ENCODE results near the gene MSX2. TPM values are rescaled to one million over a fixed set of nuclear protein-coding genes. Genes with fewer than 3 reads are reported as not detected.

The MSX2 gene
- total RNA-seq, 1 experiment from 2014 or later = not detected

DNA sequence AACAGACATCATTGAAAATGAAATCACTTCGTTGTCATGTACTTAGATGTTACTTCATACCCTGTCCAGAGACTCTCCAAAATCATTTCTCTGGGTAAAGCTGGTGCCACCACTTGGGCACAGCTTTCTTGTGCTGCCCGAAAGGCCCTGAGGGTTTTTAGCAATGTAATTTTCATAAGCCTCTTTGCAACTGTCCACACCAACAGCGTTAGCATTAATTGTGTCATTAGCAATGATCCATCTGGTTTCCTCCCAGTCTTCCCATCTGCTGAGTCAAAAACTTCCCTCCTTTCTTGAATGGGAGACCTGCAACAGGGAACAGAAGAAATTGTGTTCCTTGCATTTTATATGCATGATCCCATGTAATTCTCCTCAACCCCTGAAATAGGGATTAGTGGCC lies 8.6 kb upstream of the MSX2 start:
- Histone ChIP-seq H3K36me3 (ENCODE audit: insufficient read depth, low read length, poor library complexity, severe bottlenecking) (no peaks in the 10 kb centered on the region), H3K27ac (ENCODE audit: low read depth, low read length, poor library complexity, severe bottlenecking) (no peak overlapping the region), H3K27me3 (replicated peaks; ENCODE audit: insufficient read depth, low read depth, low read length, poor library complexity) (peaks cover 50% of the 10 kb centered on the region), H3K9me3 (ENCODE audit: low read depth, low read length, poor library complexity, severe bottlenecking) (no peaks in the 10 kb centered on the region), H3K4me3 (ENCODE audit: low read depth, low read length, poor library complexity, severe bottlenecking) (no peak overlapping the region), H3K4me1 (ENCODE audit: insufficient read depth, low read length, poor library complexity, severe bottlenecking) (no peaks in the 10 kb centered on the region)
- TF ChIP-seq EZH2 (IDR thresholded peaks at IDR 0.05; ENCODE audit: borderline replicate concordance, low read depth, low read length, poor library complexity, severe bottlenecking) = no peak
- TF ChIP-seq, protein P1, sequence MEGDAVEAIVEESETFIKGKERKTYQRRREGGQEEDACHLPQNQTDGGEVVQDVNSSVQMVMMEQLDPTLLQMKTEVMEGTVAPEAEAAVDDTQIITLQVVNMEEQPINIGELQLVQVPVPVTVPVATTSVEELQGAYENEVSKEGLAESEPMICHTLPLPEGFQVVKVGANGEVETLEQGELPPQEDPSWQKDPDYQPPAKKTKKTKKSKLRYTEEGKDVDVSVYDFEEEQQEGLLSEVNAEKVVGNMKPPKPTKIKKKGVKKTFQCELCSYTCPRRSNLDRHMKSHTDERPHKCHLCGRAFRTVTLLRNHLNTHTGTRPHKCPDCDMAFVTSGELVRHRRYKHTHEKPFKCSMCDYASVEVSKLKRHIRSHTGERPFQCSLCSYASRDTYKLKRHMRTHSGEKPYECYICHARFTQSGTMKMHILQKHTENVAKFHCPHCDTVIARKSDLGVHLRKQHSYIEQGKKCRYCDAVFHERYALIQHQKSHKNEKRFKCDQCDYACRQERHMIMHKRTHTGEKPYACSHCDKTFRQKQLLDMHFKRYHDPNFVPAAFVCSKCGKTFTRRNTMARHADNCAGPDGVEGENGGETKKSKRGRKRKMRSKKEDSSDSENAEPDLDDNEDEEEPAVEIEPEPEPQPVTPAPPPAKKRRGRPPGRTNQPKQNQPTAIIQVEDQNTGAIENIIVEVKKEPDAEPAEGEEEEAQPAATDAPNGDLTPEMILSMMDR (conservative IDR thresholded peaks at IDR 0.05; ENCODE audit: low read depth, low read length) = no peak
- intact Hi-C loops (cut with micrococcal nuclease; ENCODE audit: unreplicated experiment) = no loop called here
- ChIA-PET CTCF (no interaction called here), POLR2A (ENCODE audit: low non-redundant PET) (no interaction called here)
- BruUV-seq (replicated peaks) = no TSS peak
- DNase-seq (ENCODE audit: low spot score) = no peak

DNA sequence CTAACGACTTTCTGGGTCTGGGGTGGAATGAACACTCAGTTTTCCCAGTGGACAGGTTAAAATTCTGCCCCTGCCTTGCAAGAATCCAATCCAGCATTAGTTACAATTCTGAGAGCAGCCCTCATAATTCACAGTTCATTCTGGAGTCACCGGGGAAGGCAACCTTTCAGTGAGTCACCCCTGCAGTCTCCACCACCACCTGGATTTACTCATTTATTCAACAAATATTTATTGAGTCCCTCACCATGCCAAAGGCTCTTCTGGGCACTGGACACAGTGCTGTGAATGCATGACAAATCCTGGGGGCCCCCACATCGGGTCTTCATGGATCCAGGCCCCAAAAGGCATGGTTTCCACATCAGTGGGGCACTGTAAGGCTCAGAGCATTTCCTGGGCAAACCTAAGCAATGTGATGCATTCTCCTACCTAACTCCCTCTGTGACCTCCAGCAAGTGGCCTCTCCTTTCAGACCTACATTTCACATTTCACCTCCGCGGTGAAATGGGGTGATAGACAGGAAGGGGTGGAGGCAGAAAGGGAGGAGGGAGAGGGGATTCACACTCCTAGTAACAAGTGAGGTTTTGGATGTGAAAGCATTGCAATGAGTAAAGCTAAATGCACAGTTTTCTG lies 6.4 kb upstream of the MSX2 start:
- Histone ChIP-seq H3K27me3 (replicated peaks; ENCODE audit: insufficient read depth, low read depth, low read length, poor library complexity) (peaks cover 72% of the 10 kb centered on the region), H3K27ac (ENCODE audit: low read depth, low read length, poor library complexity, severe bottlenecking) (no peak overlapping the region), H3K4me1 (ENCODE audit: insufficient read depth, low read length, poor library complexity, severe bottlenecking) (no peaks in the 10 kb centered on the region), H3K4me3 (ENCODE audit: low read depth, low read length, poor library complexity, severe bottlenecking) (no peak overlapping the region), H3K36me3 (ENCODE audit: insufficient read depth, low read length, poor library complexity, severe bottlenecking) (no peaks in the 10 kb centered on the region), H3K9me3 (ENCODE audit: low read depth, low read length, poor library complexity, severe bottlenecking) (no peaks in the 10 kb centered on the region)
- CTCF ChIA-PET = no interaction called here
- no TSS peak for BruUV-seq (replicated peaks)
- no peak for DNase-seq (ENCODE audit: low spot score)
- TF ChIP-seq, protein P1 (conservative IDR thresholded peaks at IDR 0.05; ENCODE audit: low read depth, low read length) = no peak
- no peak for TF ChIP-seq EZH2 (IDR thresholded peaks at IDR 0.05; ENCODE audit: borderline replicate concordance, low read depth, low read length, poor library complexity, severe bottlenecking)
- POLR2A ChIA-PET (ENCODE audit: low non-redundant PET) = no interaction called here
- intact Hi-C loops (cut with micrococcal nuclease; ENCODE audit: unreplicated experiment) = no loop called here

DNA sequence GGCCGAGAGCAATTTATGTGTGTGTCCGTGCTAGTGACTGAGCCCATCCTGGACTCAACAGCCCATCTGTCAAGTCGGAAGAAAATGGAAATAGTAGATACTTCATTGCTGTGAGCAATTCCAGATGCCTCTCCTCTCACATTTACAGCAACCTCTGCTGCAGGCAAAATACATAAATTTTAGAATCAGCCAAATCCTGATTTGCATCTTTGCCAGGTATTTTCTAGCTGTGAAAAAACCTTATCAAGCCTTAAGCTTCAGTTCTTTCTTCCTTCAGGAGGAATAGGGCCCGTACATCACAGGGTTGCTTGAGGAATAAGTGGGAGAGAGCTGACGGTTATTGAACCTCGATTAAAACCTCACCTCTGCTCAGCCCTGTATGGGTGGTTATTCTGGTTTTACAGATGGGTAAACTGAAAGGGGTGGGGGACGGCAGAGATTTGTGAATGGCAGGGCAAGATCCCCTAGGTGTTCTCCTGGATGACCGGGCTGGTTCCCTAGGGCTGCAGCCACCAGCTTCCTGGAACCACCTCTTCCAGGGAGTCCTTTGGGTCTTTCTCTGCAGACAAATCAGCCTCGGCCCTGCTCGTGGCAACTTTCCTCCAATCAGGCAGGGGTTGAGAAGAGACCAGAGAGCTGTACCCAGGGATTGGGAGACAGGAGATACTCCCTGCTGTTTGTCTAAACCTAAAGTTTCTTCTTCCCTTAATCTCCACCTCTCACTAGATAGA lies 5.3 kb upstream of the MSX2 start:
- peaks cover 79% of the 10 kb centered on the region for H3K27me3 ChIP-seq (replicated peaks; ENCODE audit: insufficient read depth, low read depth, low read length, poor library complexity)
- DNase-seq (ENCODE audit: low spot score) = no peak
- no TSS peak for BruUV-seq (replicated peaks)
- intact Hi-C loops (cut with micrococcal nuclease; ENCODE audit: unreplicated experiment) = no loop called here
- no peaks in the 10 kb centered on the region for H3K36me3 ChIP-seq (ENCODE audit: insufficient read depth, low read length, poor library complexity, severe bottlenecking)
- no peaks in the 10 kb centered on the region for H3K4me1 ChIP-seq (ENCODE audit: insufficient read depth, low read length, poor library complexity, severe bottlenecking)
- H3K27ac ChIP-seq (ENCODE audit: low read depth, low read length, poor library complexity, severe bottlenecking) = no peak overlapping the region
- H3K9me3 ChIP-seq (ENCODE audit: low read depth, low read length, poor library complexity, severe bottlenecking) = no peaks in the 10 kb centered on the region
- TF ChIP-seq EZH2 (IDR thresholded peaks at IDR 0.05; ENCODE audit: borderline replicate concordance, low read depth, low read length, poor library complexity, severe bottlenecking) = no peak
- TF ChIP-seq, protein P1 (conservative IDR thresholded peaks at IDR 0.05; ENCODE audit: low read depth, low read length) = no peak
- CTCF ChIA-PET = no interaction called here
- no peak overlapping the region for H3K4me3 ChIP-seq (ENCODE audit: low read depth, low read length, poor library complexity, severe bottlenecking)
- POLR2A ChIA-PET (ENCODE audit: low non-redundant PET) = no interaction called here

Measured in A673 (cell line).